Measurements from ENCODE around the gene PRKCE.
A peak's percentile ranks its signal among the peaks of the same experiment; 100 is the strongest.

DNA sequence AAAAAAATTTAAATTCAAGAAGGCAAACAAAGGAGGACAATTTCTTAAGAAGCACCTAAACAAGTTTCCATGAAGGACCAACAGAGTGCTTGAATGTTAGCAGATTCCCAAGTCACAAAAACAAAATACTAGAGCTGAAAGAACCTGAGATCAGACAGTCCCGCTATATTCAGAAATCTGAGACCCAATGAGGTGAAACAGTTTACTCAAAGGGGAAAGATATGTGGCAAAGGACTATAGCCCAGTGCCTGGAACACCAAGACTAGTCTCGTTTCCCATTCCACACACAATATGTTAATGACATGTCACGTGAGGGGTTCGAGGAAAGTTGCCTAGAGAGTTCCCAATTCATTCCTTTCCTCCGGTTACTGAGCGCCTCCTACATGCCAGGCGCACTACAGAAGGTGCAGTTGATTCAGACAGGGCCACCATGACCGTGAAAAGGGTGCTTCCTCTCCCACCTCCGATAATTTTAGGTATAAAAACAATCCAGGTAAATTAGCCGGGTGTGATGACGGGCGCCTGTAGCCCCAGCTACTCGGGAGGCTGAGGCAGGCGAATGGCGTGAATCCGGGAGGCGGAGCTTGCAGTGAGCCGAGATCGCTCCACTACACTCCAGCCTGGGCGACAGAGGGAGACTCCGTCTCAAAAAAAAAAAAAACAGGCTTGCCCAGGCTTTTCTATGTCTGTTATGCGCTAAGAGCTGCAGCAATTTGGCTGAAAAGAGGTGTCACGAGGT is 41.0 kb upstream of the PRKCE start:
- TF ChIP-seq, protein P1, sequence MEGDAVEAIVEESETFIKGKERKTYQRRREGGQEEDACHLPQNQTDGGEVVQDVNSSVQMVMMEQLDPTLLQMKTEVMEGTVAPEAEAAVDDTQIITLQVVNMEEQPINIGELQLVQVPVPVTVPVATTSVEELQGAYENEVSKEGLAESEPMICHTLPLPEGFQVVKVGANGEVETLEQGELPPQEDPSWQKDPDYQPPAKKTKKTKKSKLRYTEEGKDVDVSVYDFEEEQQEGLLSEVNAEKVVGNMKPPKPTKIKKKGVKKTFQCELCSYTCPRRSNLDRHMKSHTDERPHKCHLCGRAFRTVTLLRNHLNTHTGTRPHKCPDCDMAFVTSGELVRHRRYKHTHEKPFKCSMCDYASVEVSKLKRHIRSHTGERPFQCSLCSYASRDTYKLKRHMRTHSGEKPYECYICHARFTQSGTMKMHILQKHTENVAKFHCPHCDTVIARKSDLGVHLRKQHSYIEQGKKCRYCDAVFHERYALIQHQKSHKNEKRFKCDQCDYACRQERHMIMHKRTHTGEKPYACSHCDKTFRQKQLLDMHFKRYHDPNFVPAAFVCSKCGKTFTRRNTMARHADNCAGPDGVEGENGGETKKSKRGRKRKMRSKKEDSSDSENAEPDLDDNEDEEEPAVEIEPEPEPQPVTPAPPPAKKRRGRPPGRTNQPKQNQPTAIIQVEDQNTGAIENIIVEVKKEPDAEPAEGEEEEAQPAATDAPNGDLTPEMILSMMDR (conservative IDR thresholded peaks at IDR 0.05; ENCODE audit: low read length) = peak; percentile 65
- no peak for TF ChIP-seq EZH2phosphoT487 (IDR thresholded peaks at IDR 0.05; ENCODE audit: borderline replicate concordance, low read depth, low read length)

Measured in OCI-LY7 (cell line).